Skeletal muscle tissue (tissue), 4 donors: ENCODE data around the gene SLC12A7. TPM values are rescaled to one million over a fixed set of nuclear protein-coding genes. Genes with fewer than 3 reads are reported as not detected.

Source experiments
- H3K27ac ChIP-seq: one replicate; pipeline ENCODE4 v1.7.0; 2013; ENCODE audit warnings: mild to moderate bottlenecking, low read depth, low read length, inconsistent platforms
- H3K27me3 ChIP-seq, 3 donors: one replicate each; pipeline ENCODE4 v1.7.0; 2013; ENCODE audit warnings: low read length in 3 of 3; ENCODE audit not compliant: control insufficient read depth in 3 of 3, insufficient read depth in 3 of 3
- H3K36me3 ChIP-seq, 3 donors: one replicate each; pipeline ENCODE4 v1.7.0; 2013; ENCODE audit warnings: low read length in 3 of 3; ENCODE audit not compliant: control insufficient read depth in 3 of 3, insufficient read depth in 3 of 3
- H3K4me1 ChIP-seq, 3 donors: one replicate each; pipeline ENCODE4 v1.7.0; 2013; ENCODE audit warnings: low read length in 3 of 3, mild to moderate bottlenecking in 3 of 3; ENCODE audit not compliant: control insufficient read depth in 3 of 3, insufficient read depth in 3 of 3
- H3K4me3 ChIP-seq, 3 donors: one replicate each; pipeline ENCODE4 v1.7.0; 2013; ENCODE audit warnings: low read length in 3 of 3
- H3K9ac ChIP-seq, 3 donors: one replicate each; pipeline ENCODE4 v1.7.0; 2013; ENCODE audit warnings: low read length in 3 of 3, mild to moderate bottlenecking in 3 of 3, moderate library complexity in 2 of 3, low read depth in 1 of 3
- H3K9me3 ChIP-seq, 3 donors: one replicate each; pipeline ENCODE4 v1.7.0; 2013; ENCODE audit warnings: low read length in 3 of 3; ENCODE audit not compliant: control insufficient read depth in 3 of 3
- total RNA-seq: library from RNA; depleted of rRNA; stranded (reverse); fragments of >200 nt; gene quantifications from one replicate; pipeline ENCODE4 v1.2.3, GENCODE V29; 2014
- donor health status: Osteomylitis.

Gene SLC12A7
- total RNA-seq, 1 donor from 2014 or later, result 5.7 TPM

GRCh38 chr5:1142886-1143669 is 31.2 kb upstream of the SLC12A7 start:
- no peak overlapping the region for H3K4me3 ChIP-seq
- H3K27ac ChIP-seq, result no peak overlapping the region
- H3K36me3 ChIP-seq, result no peaks in the 10 kb centered on the region
- H3K9ac ChIP-seq, result no peak overlapping the region
- H3K9me3 ChIP-seq, result no peaks in the 10 kb centered on the region
- H3K27me3 ChIP-seq, result peaks cover 11 to 21% (median 13%) of the 10 kb centered on the region in 3 donors
- H3K4me1 ChIP-seq, result peaks cover 3 to 13% (median 10%) of the 10 kb centered on the region in 3 donors

- Histone ChIP-seq H3K9ac (no peak overlapping the region), H3K9me3 (no peaks in the 10 kb centered on the region), H3K4me3 (no peak overlapping the region), H3K27me3 (peaks cover 11 to 24% (median 13%) of the 10 kb centered on the region in 3 donors), H3K4me1 (peaks cover 3 to 13% (median 11%) of the 10 kb centered on the region in 3 donors), H3K36me3 (no peaks in the 10 kb centered on the region), H3K27ac (no peak overlapping the region)
Observed at GRCh38 chr5:1141834-1142233, 30.0 kb upstream of the SLC12A7 start.

- Histone ChIP-seq H3K9me3 (no peaks in the 10 kb centered on the region), H3K27me3 (peaks cover 13 to 30% (median 14%) of the 10 kb centered on the region in 3 donors), H3K4me1 (peaks cover 3 to 18% (median 9%) of the 10 kb centered on the region in 3 donors), H3K36me3 (no peaks in the 10 kb centered on the region), H3K9ac (no peak overlapping the region), H3K4me3 (no peak overlapping the region), H3K27ac (no peak overlapping the region)
Observed at GRCh38 chr5:1140818-1141189, 28.9 kb upstream of the SLC12A7 start.

GRCh38 chr5:1140171-1140817 is 28.4 kb upstream of the SLC12A7 start:
- Histone ChIP-seq H3K27ac (no peak overlapping the region), H3K9ac (no peak overlapping the region), H3K27me3 (peaks cover 13 to 32% (median 16%) of the 10 kb centered on the region in 3 donors), H3K4me1 (peaks cover 0 to 18% (median 14%) of the 10 kb centered on the region in 3 donors), H3K36me3 (no peaks in the 10 kb centered on the region), H3K4me3 (no peak overlapping the region), H3K9me3 (no peaks in the 10 kb centered on the region)

GRCh38 chr5:1139331-1140170 is 27.7 kb upstream of the SLC12A7 start:
- H3K27me3 ChIP-seq, result peaks cover 9 to 36% (median 16%) of the 10 kb centered on the region in 3 donors
- no peaks in the 10 kb centered on the region for H3K9me3 ChIP-seq
- no peak overlapping the region for H3K9ac ChIP-seq
- no peak overlapping the region for H3K4me3 ChIP-seq
- no peaks in the 10 kb centered on the region for H3K36me3 ChIP-seq
- peaks cover 0 to 18% (median 15%) of the 10 kb centered on the region in 3 donors for H3K4me1 ChIP-seq
- no peak overlapping the region for H3K27ac ChIP-seq

GRCh38 chr5:1138445-1139245 is 26.8 kb upstream of the SLC12A7 start:
- Histone ChIP-seq H3K9me3 (no peaks in the 10 kb centered on the region), H3K4me1 (peaks cover 3 to 18% (median 15%) of the 10 kb centered on the region in 3 donors), H3K27me3 (peaks cover 8 to 32% (median 16%) of the 10 kb centered on the region in 3 donors), H3K9ac (no peak overlapping the region), H3K4me3 (no peak overlapping the region), H3K27ac (no peak overlapping the region), H3K36me3 (no peaks in the 10 kb centered on the region)

GRCh38 chr5:1137567-1138444 is 25.9 kb upstream of the SLC12A7 start:
- Histone ChIP-seq H3K36me3 (no peaks in the 10 kb centered on the region), H3K9me3 (no peaks in the 10 kb centered on the region), H3K4me3 (no peak overlapping the region), H3K9ac (no peak overlapping the region), H3K27me3 (peaks cover 11 to 24% (median 17%) of the 10 kb centered on the region in 3 donors), H3K27ac (no peak overlapping the region), H3K4me1 (peaks cover 8 to 18% (median 18%) of the 10 kb centered on the region in 3 donors)

- no peaks in the 10 kb centered on the region for H3K36me3 ChIP-seq
- H3K9me3 ChIP-seq, result no peaks in the 10 kb centered on the region
- no peak overlapping the region for H3K27ac ChIP-seq
- no peak overlapping the region for H3K4me3 ChIP-seq
- H3K27me3 ChIP-seq, result peaks cover 11 to 21% (median 15%) of the 10 kb centered on the region in 3 donors
- no peak overlapping the region for H3K9ac ChIP-seq
- H3K4me1 ChIP-seq, result peaks cover 8 to 21% (median 21%) of the 10 kb centered on the region in 3 donors
Observed at GRCh38 chr5:1136814-1137213, 25.0 kb upstream of the SLC12A7 start.
